H1 (cell line): ENCODE measurements around the gene DOCK1. TPM values are rescaled to one million over a fixed set of nuclear protein-coding genes. Genes with fewer than 3 reads are reported as not detected.

Experiments
- CTCF ChIA-PET: fragments of 300-600 bp; sonication (Branson Sonifier 250); formaldehyde crosslinking; loops from one replicate; lab custom pipeline; 2021; ENCODE audit not compliant: partially characterized antibody; lab: Charles Lee
- POLR2A ChIA-PET: fragments of 300-600 bp; sonication (Branson Sonifier 250); formaldehyde crosslinking; loops from one replicate; lab custom pipeline; 2021; ENCODE audit warnings: inconsistent platforms; ENCODE audit not compliant: partially characterized antibody; lab: Charles Lee
- DNase-seq, 2 experiments: peaks; one replicate each; pipeline versions ENCODE4 v3.0.0 to v3.0.0-alpha.2; 2010 to 2022; ENCODE audit warnings: low spot score in 2 of 2, low read depth in 1 of 2, mixed read lengths in 1 of 2
- FAIRE-seq: peaks from 2 replicates; lab custom pipeline; 2011; peaks lifted over from hg19 to GRCh38; lab: Jason Lieb, UNC
- H2AFZ ChIP-seq: 2 replicates; pipeline ENCODE4 v1.8.1; 2012; ENCODE audit warnings: low read length, inconsistent platforms
- H2AK5ac ChIP-seq: 2 replicates; pipeline ENCODE4 v1.6.1; 2013; ENCODE audit warnings: low read depth, low read length
- H2BK120ac ChIP-seq: replicated peaks from 2 replicates; pipeline ENCODE3; 2013; ENCODE audit warnings: low read depth, low read length, inconsistent platforms
- H2BK12ac ChIP-seq: 2 replicates; pipeline ENCODE4 v1.6.1; 2013; ENCODE audit warnings: low read depth, low read length
- H2BK15ac ChIP-seq: 2 replicates; pipeline ENCODE4 v1.6.1; 2013; ENCODE audit warnings: low read length
- H2BK20ac ChIP-seq: 2 replicates; pipeline ENCODE4 v1.6.1; 2013; ENCODE audit warnings: low read length
- H2BK5ac ChIP-seq: 2 replicates; pipeline ENCODE4 v1.6.1; 2013; ENCODE audit warnings: low read depth, low read length
- H3K14ac ChIP-seq: 2 replicates; pipeline ENCODE4 v1.6.1; 2013; ENCODE audit warnings: inconsistent platforms; ENCODE audit not compliant: insufficient read length
- H3K18ac ChIP-seq: 2 replicates; pipeline ENCODE4 v1.6.1; 2013; ENCODE audit warnings: low read length; ENCODE audit errors: extremely low read depth
- H3K23ac ChIP-seq: 2 replicates; pipeline ENCODE4 v1.6.1; 2013; ENCODE audit warnings: inconsistent platforms; ENCODE audit not compliant: insufficient read length
- H3K23me2 ChIP-seq: 2 replicates; pipeline ENCODE4 v1.6.1; 2013; ENCODE audit warnings: low read depth, low read length
- H3K27ac ChIP-seq: 2 replicates; pipeline ENCODE4 v1.6.1; 2011; ENCODE audit warnings: low read depth, low read length, inconsistent platforms
- H3K27me3 ChIP-seq, 4 experiments: replicated peaks in 1 of 4; 1 replicate in 1 of 4; 2 replicates in 3 of 4; pipeline versions ENCODE4 v1.6.1 to v1.8.1; 2011 to 2013; ENCODE audit warnings: low read length in 3 of 4, mild to moderate bottlenecking in 3 of 4, inconsistent platforms in 2 of 4, mixed read lengths in 2 of 4, moderate library complexity in 1 of 4; ENCODE audit not compliant: control insufficient read depth in 3 of 4, insufficient read depth in 3 of 4; ENCODE audit errors: extremely low read depth in 1 of 4
- H3K36me3 ChIP-seq, 4 experiments: 2 replicates each; pipeline versions ENCODE4 v1.6.1 to v1.8.1; 2011 to 2013; ENCODE audit warnings: mild to moderate bottlenecking in 4 of 4, low read length in 3 of 4, moderate library complexity in 2 of 4, control low read depth in 1 of 4, inconsistent platforms in 1 of 4; ENCODE audit not compliant: insufficient read depth in 4 of 4, control insufficient read depth in 2 of 4
- H3K4ac ChIP-seq: replicated peaks from 2 replicates; pipeline ENCODE3; 2013; ENCODE audit warnings: low read length, low read depth, mixed read lengths, inconsistent platforms; ENCODE audit not compliant: insufficient read length
- H3K4me1 ChIP-seq, 4 experiments: replicated peaks in 1 of 4; 1 replicate in 1 of 4; 2 replicates in 3 of 4; pipeline versions ENCODE4 v1.6.1 to v1.8.1; 2011 to 2013; ENCODE audit warnings: low read length in 3 of 4, inconsistent platforms in 2 of 4, mixed read lengths in 1 of 4; ENCODE audit not compliant: insufficient read depth in 4 of 4, control insufficient read depth in 3 of 4
- H3K4me2 ChIP-seq, 2 experiments: 2 replicates each; pipeline versions ENCODE4 v1.6.1 to v1.8.1; 2011 to 2013; ENCODE audit warnings: low read depth in 2 of 2, low read length in 2 of 2, control low read depth in 1 of 2, inconsistent platforms in 1 of 2, mild to moderate bottlenecking in 1 of 2; ENCODE audit not compliant: insufficient read depth in 1 of 2
- H3K4me3 ChIP-seq, 4 experiments: fragments of 200-600, 300-600 bp in 1 of 4; sonication (generic), shearing (Covaris generic), sonication (Bioruptor Twin) in 1 of 4; 2 replicates each; pipeline versions ENCODE4 v1.5.1 to v1.8.1; 2011 to 2016; ENCODE audit warnings: low read length in 4 of 4, low read depth in 3 of 4, control low read depth in 2 of 4, inconsistent platforms in 2 of 4, mild to moderate bottlenecking in 2 of 4, mixed read lengths in 1 of 4, moderate library complexity in 1 of 4; ENCODE audit not compliant: insufficient read depth in 2 of 4; ENCODE audit errors: extremely low read depth in 1 of 4
- H3K56ac ChIP-seq: replicated peaks from 2 replicates; pipeline ENCODE3; 2013; ENCODE audit warnings: low read depth, mild to moderate bottlenecking, mixed read lengths, low read length, inconsistent platforms; ENCODE audit not compliant: insufficient read length
- H3K79me1 ChIP-seq: 2 replicates; pipeline ENCODE4 v1.6.1; 2013; ENCODE audit warnings: low read depth, low read length, control low read depth
- H3K79me2 ChIP-seq, 2 experiments: 2 replicates each; pipeline versions ENCODE4 v1.6.1 to v1.8.1; 2012 to 2013; ENCODE audit warnings: low read length in 2 of 2, mild to moderate bottlenecking in 2 of 2, inconsistent platforms in 1 of 2; ENCODE audit not compliant: insufficient read depth in 2 of 2, control insufficient read depth in 1 of 2
- H3K9ac ChIP-seq, 4 experiments: replicated peaks in 1 of 4; 1 replicate in 1 of 4; 2 replicates in 3 of 4; pipeline versions ENCODE4 v1.6.1 to v1.8.1; 2011 to 2013; ENCODE audit warnings: low read depth in 3 of 4, low read length in 3 of 4, control low read depth in 2 of 4, mild to moderate bottlenecking in 2 of 4, moderate library complexity in 2 of 4, inconsistent platforms in 1 of 4; ENCODE audit errors: extremely low read depth in 1 of 4
- H3K9me3 ChIP-seq, 2 experiments: 2 replicates each; pipeline versions ENCODE4 v1.6.1 to v1.8.1; 2012 to 2013; ENCODE audit warnings: mild to moderate bottlenecking in 2 of 2, moderate library complexity in 2 of 2, control low read depth in 1 of 2, inconsistent platforms in 1 of 2, low read depth in 1 of 2, low read length in 1 of 2, mixed read lengths in 1 of 2; ENCODE audit not compliant: insufficient read depth in 2 of 2
- H4K20me1 ChIP-seq, 2 experiments: replicated peaks in 1 of 2; 2 replicates each; pipeline versions ENCODE3 to v1.8.1; 2011 to 2013; ENCODE audit warnings: inconsistent platforms in 2 of 2, low read length in 2 of 2, mild to moderate bottlenecking in 1 of 2; ENCODE audit not compliant: insufficient read depth in 2 of 2, control insufficient read depth in 1 of 2
- H4K5ac ChIP-seq: 2 replicates; pipeline ENCODE4 v1.6.1; 2013; ENCODE audit warnings: low read length, low read depth, mixed read lengths, inconsistent platforms; ENCODE audit not compliant: insufficient read length
- H4K8ac ChIP-seq: 2 replicates; pipeline ENCODE4 v1.8.0; 2013; ENCODE audit warnings: mild to moderate bottlenecking, moderate library complexity, low read length, inconsistent platforms; ENCODE audit not compliant: insufficient read depth; ENCODE audit errors: extremely low read depth
- H4K91ac ChIP-seq: replicated peaks from 2 replicates; pipeline ENCODE3; 2013; ENCODE audit warnings: low read length, mixed read lengths, inconsistent platforms; ENCODE audit not compliant: insufficient read length
- ATF3 ChIP-seq: IDR thresholded peaks from 2 replicates; pipeline ENCODE4 v1.6.1; 2011; ENCODE audit warnings: low read depth, mild to moderate bottlenecking, low read length; ENCODE audit not compliant: insufficient read depth
- CBX8 ChIP-seq: fragments of 300-800, 300-1000 bp; sonication (generic); IDR thresholded peaks from 2 replicates; pipeline ENCODE4 v1.7.1; 2016; ENCODE audit warnings: low read depth, low read length, borderline replicate concordance
- EZH2 ChIP-seq: fragments of 200-600 bp; sonication (generic); IDR thresholded peaks from 2 replicates; pipeline ENCODE4 v1.7.1; 2012; ENCODE audit warnings: low read depth, mild to moderate bottlenecking, moderate library complexity, low read length, inconsistent platforms; ENCODE audit not compliant: severe bottlenecking
- KDM4A ChIP-seq: IDR thresholded peaks from one replicate; pipeline ENCODE4 v1.7.1; 2012; ENCODE audit warnings: low read depth, mild to moderate bottlenecking, moderate library complexity, low read length, inconsistent platforms; ENCODE audit not compliant: severe bottlenecking
- NRF1 ChIP-seq: IDR thresholded peaks from 2 replicates; pipeline ENCODE4 v1.6.1; 2011; ENCODE audit warnings: mild to moderate bottlenecking, low read depth, low read length, improper control_type of control experiment
- RBBP5 ChIP-seq: IDR thresholded peaks from 2 replicates; pipeline ENCODE4 v1.7.1; 2012; ENCODE audit warnings: low read depth, mild to moderate bottlenecking, inconsistent platforms, low read length, moderate library complexity, borderline replicate concordance
- SP4 ChIP-seq: IDR thresholded peaks from 2 replicates; pipeline ENCODE4 v1.6.1; 2012; ENCODE audit warnings: low read length, inconsistent platforms
- polyA plus RNA-seq, 7 experiments: library from polyadenylated mRNA; depleted of rRNA in 3 of 7; stranded (reverse) in 5 of 7; unstranded in 2 of 7; fragments of >200 nt in 5 of 7; fragments of 200-250 nt in 2 of 7; gene quantifications; 1 replicate in 5 of 7; 2 replicates in 1 of 7; 4 replicates in 1 of 7; pipeline versions ENCODE4 v1.2.1 to v1.2.3, GENCODE V29; 2011 to 2013; ENCODE audit warnings: missing spikeins in 2 of 7, mixed read lengths in 2 of 7
- total RNA-seq: library from RNA; stranded (reverse); fragmentation: NEBNext Ultra II Directional; extraction: Animal tissue kit (Norgen Biotek cat#: 25700); gene quantifications from 2 replicates; pipeline ENCODE4 v1.2.1, GENCODE V29; 2021

Gene DOCK1
- total and polyA plus RNA-seq, 2 of the 8 experiments (the other 6 are each of a cell fraction or from before 2014, with no cell fraction given): 11.6 to 53.0 TPM

GRCh38 chr10:127068485-127068884 lies 163.3 kb downstream of the DOCK1 start:
- Histone ChIP-seq H4K5ac (no peak overlapping the region), H3K56ac (no peak overlapping the region), H3K4me1 (no peaks in the 10 kb centered on the region), H3K79me2 (no peaks in the 10 kb centered on the region), H2AFZ (no peak overlapping the region), H2BK120ac (no peak overlapping the region), H3K36me3 (peaks cover 2 to 10% (median 7%) of the 10 kb centered on the region in 4 experiments; a peak in 5 of 8 replicates), H3K9ac (no peak overlapping the region), H3K4me2 (no peak overlapping the region), H2BK5ac (no peak overlapping the region), H2AK5ac (no peak overlapping the region), H2BK12ac (no peak overlapping the region), H4K91ac (no peak overlapping the region), H3K4me3 (no peak overlapping the region), H3K23me2 (no peaks in the 10 kb centered on the region), H3K27ac (no peak overlapping the region), H3K9me3 (no peaks in the 10 kb centered on the region), H3K23ac (no peak overlapping the region), H4K20me1 (peaks cover 0 to 2% of the 10 kb centered on the region in 2 experiments), H4K8ac (no peak overlapping the region), H2BK15ac (no peak overlapping the region), H3K14ac (no peak overlapping the region), H3K4ac (no peak overlapping the region), H3K79me1 (no peaks in the 10 kb centered on the region), H2BK20ac (no peak overlapping the region), H3K27me3 (no peaks in the 10 kb centered on the region), H3K18ac (no peak overlapping the region)
- DNase-seq: no peak
- ChIA-PET CTCF (no interaction called here), POLR2A (no interaction called here)
- FAIRE-seq: no peak
- TF ChIP-seq CBX8 (no peak), SP4 (no peak), ATF3 (no peak), KDM4A (no peak), RBBP5 (no peak), EZH2 (no peak), NRF1 (no peak)
